Kidney glomerular epithelial cell (primary cell): ENCODE measurements around the gene MARK3.

Experiments
- DNase-seq: peaks from one replicate; lab custom pipeline; 2025; lab: John Stamatoyannopoulos, UW

The MARK3 gene

GRCh38 chr14:103538291-103539055 is 153.3 kb downstream of the MARK3 start:
- DNase-seq: no peak

GRCh38 chr14:103539056-103539825 is 154.0 kb downstream of the MARK3 start:
- no peak for DNase-seq

GRCh38 chr14:103540821-103541708 is 155.8 kb downstream of the MARK3 start:
- DNase-seq: no peak

GRCh38 chr14:103541709-103542604 is 156.7 kb downstream of the MARK3 start:
- DNase-seq: no peak

- DNase-seq: no peak
Observed at GRCh38 chr14:103542605-103543088, 157.4 kb downstream of the MARK3 start.

- no peak for DNase-seq
Observed at GRCh38 chr14:103543140-103543539, 157.9 kb downstream of the MARK3 start.

GRCh38 chr14:103543721-103544387 is 158.6 kb downstream of the MARK3 start:
- DNase-seq: no peak

- no peak for DNase-seq
Observed at GRCh38 chr14:103544388-103545218, 159.4 kb downstream of the MARK3 start.

- no peak for DNase-seq
Observed at GRCh38 chr14:103545219-103545914, 160.2 kb downstream of the MARK3 start.

- no peak for DNase-seq
Observed at GRCh38 chr14:103545915-103546651, 160.9 kb downstream of the MARK3 start.

- no peak for DNase-seq
Observed at GRCh38 chr14:103546652-103547454, 161.6 kb downstream of the MARK3 start.

GRCh38 chr14:103547455-103547940 is 162.3 kb downstream of the MARK3 start:
- DNase-seq: no peak

GRCh38 chr14:103547941-103548462 is 162.8 kb downstream of the MARK3 start:
- no peak for DNase-seq

- DNase-seq: no peak
Observed at GRCh38 chr14:103548463-103549351, 163.5 kb downstream of the MARK3 start.

- DNase-seq: no peak
Observed at GRCh38 chr14:103549361-103550311, 164.4 kb downstream of the MARK3 start.
